IMR-90 (cell line): Measurements from ENCODE around the gene SPINT2. TPM values are rescaled to one million over a fixed set of nuclear protein-coding genes. Genes with fewer than 3 reads are reported as not detected.

Experiments used
- microRNA-seq, 2 experiments: library from miRNA; stranded (forward) in 1 of 2; unstranded in 1 of 2; fragments of 10-50 nt in 1 of 2; fragments of <30 nt in 1 of 2; gene quantifications in 1 of 2; microRNA quantifications in 1 of 2; one replicate each; pipeline versions ENCODE3 to v1.1.0; 2013 to 2020; ENCODE audit not compliant: insufficient read depth in 1 of 2, insufficient read length in 1 of 2, unreplicated experiment in 1 of 2
- polyA plus RNA-seq, 3 experiments: library from polyadenylated mRNA; depleted of rRNA; stranded (reverse); fragments of >200 nt; gene quantifications; 2 replicates each; pipeline ENCODE4 v1.2.3, GENCODE V29; 2012; ENCODE audit warnings: low replicate concordance in 1 of 3
- small RNA-seq, 5 experiments: library from RNA; depleted of rRNA; stranded (forward); fragments of <200 nt; gene quantifications; one replicate each; pipeline ENCODE3, GENCODE V24; 2012
- total RNA-seq: library from RNA; depleted of rRNA; stranded (reverse); fragments of >200 nt; gene quantifications from 2 replicates; pipeline ENCODE4 v1.2.3, GENCODE V29; 2012; rRNA removed

The SPINT2 gene
- total and polyA plus RNA-seq, 2 of the 4 experiments (the other 2 are of a cell fraction) = 0.54 to 1.2 TPM

Small RNA genes lying within 50 kb of the gene (microRNA-seq; reads per million reads assigned to microRNA genes)
- not detected for gene RF00019 (ENCODE audit: insufficient read depth, insufficient read length)

Small RNA genes lying within 50 kb of the gene (small RNA-seq; reads per million reads assigned to genes)
- gene RF00019 = 0 reads per million in 5 experiments

Other genes starting within 250 kb of the SPINT2 start
- gene DPF1, start 40.4 kb upstream of the SPINT2 start, total RNA-seq = 3.2 and 4.2 TPM in 2 replicates
- 5.5 and 6.3 TPM in 2 replicates for gene DPF1, start 40.4 kb upstream of the SPINT2 start, polyA plus RNA-seq (2012; rRNA removed)
- gene PPP1R14A, start 8.2 kb upstream of the SPINT2 start, total RNA-seq = not detected in 2 replicates
- 0.84 and 2.0 TPM in 2 replicates for gene PPP1R14A, start 8.2 kb upstream of the SPINT2 start, polyA plus RNA-seq (2012; rRNA removed)
- 1.4 TPM in 1 of 2 replicates, not detected in the other for gene C19orf33, start 39.7 kb downstream of the SPINT2 start, total RNA-seq
- 0.80 and 0.96 TPM in 2 replicates for gene C19orf33, start 39.7 kb downstream of the SPINT2 start, polyA plus RNA-seq (2012; rRNA removed)
- 72.2 and 78.9 TPM in 2 replicates for gene YIF1B, start 51.4 kb downstream of the SPINT2 start, total RNA-seq
- 162 and 165 TPM in 2 replicates for gene YIF1B, start 51.4 kb downstream of the SPINT2 start, polyA plus RNA-seq (2012; rRNA removed)
- gene KCNK6, start 55.3 kb downstream of the SPINT2 start, total RNA-seq = 2.7 and 2.8 TPM in 2 replicates
- 3.9 and 4.5 TPM in 2 replicates for gene KCNK6, start 55.3 kb downstream of the SPINT2 start, polyA plus RNA-seq (2012; rRNA removed)
- 0.18 TPM in 1 of 2 replicates, not detected in the other for gene CATSPERG, start 71.3 kb downstream of the SPINT2 start, total RNA-seq
- 0.16 and 0.34 TPM in 2 replicates for gene CATSPERG, start 71.3 kb downstream of the SPINT2 start, polyA plus RNA-seq (2012; rRNA removed)
- 502 and 644 TPM in 2 replicates for gene PSMD8, start 110.0 kb downstream of the SPINT2 start, total RNA-seq
- 475 and 538 TPM in 2 replicates for gene PSMD8, start 110.0 kb downstream of the SPINT2 start, polyA plus RNA-seq (2012; rRNA removed)
- gene GGN, start 123.5 kb downstream of the SPINT2 start, total RNA-seq = under 0.01 TPM in 1 of 2 replicates, not detected in the other
- 0.65 and 0.99 TPM in 2 replicates for gene GGN, start 123.5 kb downstream of the SPINT2 start, polyA plus RNA-seq (2012; rRNA removed)
- 0.56 and 0.90 TPM in 2 replicates for gene SPRED3, start 124.1 kb downstream of the SPINT2 start, total RNA-seq
- gene SPRED3, start 124.1 kb downstream of the SPINT2 start, polyA plus RNA-seq (2012; rRNA removed) = 6.3 and 7.9 TPM in 2 replicates
- 3.6 and 4.2 TPM in 2 replicates for gene FAM98C, start 138.5 kb downstream of the SPINT2 start, total RNA-seq
- 17.9 and 20.8 TPM in 2 replicates for gene FAM98C, start 138.5 kb downstream of the SPINT2 start, polyA plus RNA-seq (2012; rRNA removed)
- not detected in 2 replicates for gene RASGRP4, start 161.6 kb downstream of the SPINT2 start, total RNA-seq
- not detected in 2 replicates for gene RASGRP4, start 161.6 kb downstream of the SPINT2 start, polyA plus RNA-seq (2012; rRNA removed)
- under 0.01 TPM in 1 of 2 replicates, not detected in the other for gene RYR1, start 169.1 kb downstream of the SPINT2 start, total RNA-seq
- gene RYR1, start 169.1 kb downstream of the SPINT2 start, polyA plus RNA-seq (2012; rRNA removed) = 0.03 TPM in 1 of 2 replicates, not detected in the other